H1 (cell line): ENCODE measurements around the gene PTGES3L. TPM values are rescaled to one million over a fixed set of nuclear protein-coding genes. Genes with fewer than 3 reads are reported as not detected.

Source experiments
- CTCF ChIA-PET: fragments of 300-600 bp; sonication (Branson Sonifier 250); formaldehyde crosslinking; loops from one replicate; lab custom pipeline; 2021; ENCODE audit not compliant: partially characterized antibody; lab: Charles Lee
- POLR2A ChIA-PET: fragments of 300-600 bp; sonication (Branson Sonifier 250); formaldehyde crosslinking; loops from one replicate; lab custom pipeline; 2021; ENCODE audit warnings: inconsistent platforms; ENCODE audit not compliant: partially characterized antibody; lab: Charles Lee
- DNase-seq, 2 experiments: peaks; one replicate each; pipeline versions ENCODE4 v3.0.0 to v3.0.0-alpha.2; 2010 to 2022; ENCODE audit warnings: low spot score in 2 of 2, low read depth in 1 of 2, mixed read lengths in 1 of 2
- FAIRE-seq: peaks from 2 replicates; lab custom pipeline; 2011; peaks lifted over from hg19 to GRCh38; lab: Jason Lieb, UNC
- H2AFZ ChIP-seq: 2 replicates; pipeline ENCODE4 v1.8.1; 2012; ENCODE audit warnings: low read length, inconsistent platforms
- H2AK5ac ChIP-seq: 2 replicates; pipeline ENCODE4 v1.6.1; 2013; ENCODE audit warnings: low read depth, low read length
- H2BK120ac ChIP-seq: replicated peaks from 2 replicates; pipeline ENCODE3; 2013; ENCODE audit warnings: low read depth, low read length, inconsistent platforms
- H2BK12ac ChIP-seq: 2 replicates; pipeline ENCODE4 v1.6.1; 2013; ENCODE audit warnings: low read depth, low read length
- H2BK15ac ChIP-seq: 2 replicates; pipeline ENCODE4 v1.6.1; 2013; ENCODE audit warnings: low read length
- H2BK20ac ChIP-seq: 2 replicates; pipeline ENCODE4 v1.6.1; 2013; ENCODE audit warnings: low read length
- H2BK5ac ChIP-seq: 2 replicates; pipeline ENCODE4 v1.6.1; 2013; ENCODE audit warnings: low read depth, low read length
- H3K14ac ChIP-seq: 2 replicates; pipeline ENCODE4 v1.6.1; 2013; ENCODE audit warnings: inconsistent platforms; ENCODE audit not compliant: insufficient read length
- H3K18ac ChIP-seq: 2 replicates; pipeline ENCODE4 v1.6.1; 2013; ENCODE audit warnings: low read length; ENCODE audit errors: extremely low read depth
- H3K23ac ChIP-seq: 2 replicates; pipeline ENCODE4 v1.6.1; 2013; ENCODE audit warnings: inconsistent platforms; ENCODE audit not compliant: insufficient read length
- H3K23me2 ChIP-seq: 2 replicates; pipeline ENCODE4 v1.6.1; 2013; ENCODE audit warnings: low read depth, low read length
- H3K27ac ChIP-seq: 2 replicates; pipeline ENCODE4 v1.6.1; 2011; ENCODE audit warnings: low read depth, low read length, inconsistent platforms
- H3K27me3 ChIP-seq, 4 experiments: replicated peaks in 1 of 4; 1 replicate in 1 of 4; 2 replicates in 3 of 4; pipeline versions ENCODE4 v1.6.1 to v1.8.1; 2011 to 2013; ENCODE audit warnings: low read length in 3 of 4, mild to moderate bottlenecking in 3 of 4, inconsistent platforms in 2 of 4, mixed read lengths in 2 of 4, moderate library complexity in 1 of 4; ENCODE audit not compliant: control insufficient read depth in 3 of 4, insufficient read depth in 3 of 4; ENCODE audit errors: extremely low read depth in 1 of 4
- H3K36me3 ChIP-seq, 4 experiments: 2 replicates each; pipeline versions ENCODE4 v1.6.1 to v1.8.1; 2011 to 2013; ENCODE audit warnings: mild to moderate bottlenecking in 4 of 4, low read length in 3 of 4, moderate library complexity in 2 of 4, control low read depth in 1 of 4, inconsistent platforms in 1 of 4; ENCODE audit not compliant: insufficient read depth in 4 of 4, control insufficient read depth in 2 of 4
- H3K4ac ChIP-seq: replicated peaks from 2 replicates; pipeline ENCODE3; 2013; ENCODE audit warnings: low read length, low read depth, mixed read lengths, inconsistent platforms; ENCODE audit not compliant: insufficient read length
- H3K4me1 ChIP-seq, 4 experiments: replicated peaks in 1 of 4; 1 replicate in 1 of 4; 2 replicates in 3 of 4; pipeline versions ENCODE4 v1.6.1 to v1.8.1; 2011 to 2013; ENCODE audit warnings: low read length in 3 of 4, inconsistent platforms in 2 of 4, mixed read lengths in 1 of 4; ENCODE audit not compliant: insufficient read depth in 4 of 4, control insufficient read depth in 3 of 4
- H3K4me2 ChIP-seq, 2 experiments: 2 replicates each; pipeline versions ENCODE4 v1.6.1 to v1.8.1; 2011 to 2013; ENCODE audit warnings: low read depth in 2 of 2, low read length in 2 of 2, control low read depth in 1 of 2, inconsistent platforms in 1 of 2, mild to moderate bottlenecking in 1 of 2; ENCODE audit not compliant: insufficient read depth in 1 of 2
- H3K4me3 ChIP-seq, 4 experiments: fragments of 200-600, 300-600 bp in 1 of 4; sonication (generic), shearing (Covaris generic), sonication (Bioruptor Twin) in 1 of 4; 2 replicates each; pipeline versions ENCODE4 v1.5.1 to v1.8.1; 2011 to 2016; ENCODE audit warnings: low read length in 4 of 4, low read depth in 3 of 4, control low read depth in 2 of 4, inconsistent platforms in 2 of 4, mild to moderate bottlenecking in 2 of 4, mixed read lengths in 1 of 4, moderate library complexity in 1 of 4; ENCODE audit not compliant: insufficient read depth in 2 of 4; ENCODE audit errors: extremely low read depth in 1 of 4
- H3K56ac ChIP-seq: replicated peaks from 2 replicates; pipeline ENCODE3; 2013; ENCODE audit warnings: low read depth, mild to moderate bottlenecking, mixed read lengths, low read length, inconsistent platforms; ENCODE audit not compliant: insufficient read length
- H3K79me1 ChIP-seq: 2 replicates; pipeline ENCODE4 v1.6.1; 2013; ENCODE audit warnings: low read depth, low read length, control low read depth
- H3K79me2 ChIP-seq, 2 experiments: 2 replicates each; pipeline versions ENCODE4 v1.6.1 to v1.8.1; 2012 to 2013; ENCODE audit warnings: low read length in 2 of 2, mild to moderate bottlenecking in 2 of 2, inconsistent platforms in 1 of 2; ENCODE audit not compliant: insufficient read depth in 2 of 2, control insufficient read depth in 1 of 2
- H3K9ac ChIP-seq, 4 experiments: replicated peaks in 1 of 4; 1 replicate in 1 of 4; 2 replicates in 3 of 4; pipeline versions ENCODE4 v1.6.1 to v1.8.1; 2011 to 2013; ENCODE audit warnings: low read depth in 3 of 4, low read length in 3 of 4, control low read depth in 2 of 4, mild to moderate bottlenecking in 2 of 4, moderate library complexity in 2 of 4, inconsistent platforms in 1 of 4; ENCODE audit errors: extremely low read depth in 1 of 4
- H3K9me3 ChIP-seq, 2 experiments: 2 replicates each; pipeline versions ENCODE4 v1.6.1 to v1.8.1; 2012 to 2013; ENCODE audit warnings: mild to moderate bottlenecking in 2 of 2, moderate library complexity in 2 of 2, control low read depth in 1 of 2, inconsistent platforms in 1 of 2, low read depth in 1 of 2, low read length in 1 of 2, mixed read lengths in 1 of 2; ENCODE audit not compliant: insufficient read depth in 2 of 2
- H4K20me1 ChIP-seq, 2 experiments: replicated peaks in 1 of 2; 2 replicates each; pipeline versions ENCODE3 to v1.8.1; 2011 to 2013; ENCODE audit warnings: inconsistent platforms in 2 of 2, low read length in 2 of 2, mild to moderate bottlenecking in 1 of 2; ENCODE audit not compliant: insufficient read depth in 2 of 2, control insufficient read depth in 1 of 2
- H4K5ac ChIP-seq: 2 replicates; pipeline ENCODE4 v1.6.1; 2013; ENCODE audit warnings: low read length, low read depth, mixed read lengths, inconsistent platforms; ENCODE audit not compliant: insufficient read length
- H4K8ac ChIP-seq: 2 replicates; pipeline ENCODE4 v1.8.0; 2013; ENCODE audit warnings: mild to moderate bottlenecking, moderate library complexity, low read length, inconsistent platforms; ENCODE audit not compliant: insufficient read depth; ENCODE audit errors: extremely low read depth
- H4K91ac ChIP-seq: replicated peaks from 2 replicates; pipeline ENCODE3; 2013; ENCODE audit warnings: low read length, mixed read lengths, inconsistent platforms; ENCODE audit not compliant: insufficient read length
- ASH2L ChIP-seq: fragments of 200-600, 300-600 bp; sonication (generic); IDR thresholded peaks from one replicate; pipeline ENCODE4 v1.7.1; 2017; ENCODE audit warnings: low read length
- BACH1 ChIP-seq: IDR thresholded peaks from 2 replicates; pipeline ENCODE4 v1.6.1; 2012; ENCODE audit warnings: low read length, improper control_type of control experiment
- CBX8 ChIP-seq: fragments of 300-800, 300-1000 bp; sonication (generic); IDR thresholded peaks from 2 replicates; pipeline ENCODE4 v1.7.1; 2016; ENCODE audit warnings: low read depth, low read length, borderline replicate concordance
- EP300 ChIP-seq, 2 experiments: IDR thresholded peaks; 1 replicate in 1 of 2; 2 replicates in 1 of 2; pipeline ENCODE4 v1.6.1; 2011 to 2012; ENCODE audit warnings: low read depth in 2 of 2, low read length in 2 of 2, mild to moderate bottlenecking in 2 of 2, borderline replicate concordance in 1 of 2, inconsistent platforms in 1 of 2, moderate library complexity in 1 of 2
- EZH2 ChIP-seq: fragments of 200-600 bp; sonication (generic); IDR thresholded peaks from 2 replicates; pipeline ENCODE4 v1.7.1; 2012; ENCODE audit warnings: low read depth, mild to moderate bottlenecking, moderate library complexity, low read length, inconsistent platforms; ENCODE audit not compliant: severe bottlenecking
- GTF2F1 ChIP-seq: IDR thresholded peaks from 2 replicates; pipeline ENCODE4 v1.6.1; 2012; ENCODE audit warnings: low read depth, low read length, improper control_type of control experiment, borderline replicate concordance
- HDAC6 ChIP-seq: IDR thresholded peaks from one replicate; pipeline ENCODE4 v1.7.1; 2012; ENCODE audit warnings: low read depth, mild to moderate bottlenecking, inconsistent platforms, low read length, moderate library complexity
- JUND ChIP-seq: IDR thresholded peaks from 2 replicates; pipeline ENCODE4 v1.6.1; 2011; ENCODE audit warnings: mild to moderate bottlenecking, improper control_type of control experiment, low read length
- KDM5A ChIP-seq: fragments of 200-600 bp; IDR thresholded peaks from 2 replicates; pipeline ENCODE4 v1.7.1; 2012; ENCODE audit warnings: mild to moderate bottlenecking, low read length, inconsistent platforms, mixed read lengths
- RAD21 ChIP-seq, 2 experiments: IDR thresholded peaks in 1 of 2; conservative IDR thresholded peaks in 1 of 2; 2 replicates each; pipeline ENCODE4 v1.6.1; 2011; ENCODE audit warnings: low read depth in 2 of 2, low read length in 2 of 2, improper control_type of control experiment in 1 of 2, inconsistent platforms in 1 of 2, mild to moderate bottlenecking in 1 of 2, moderate library complexity in 1 of 2
- SAP30 ChIP-seq: fragments of 300-600 bp; sonication (generic); IDR thresholded peaks from 2 replicates; pipeline ENCODE4 v1.7.1; 2012; ENCODE audit warnings: low read length, moderate library complexity, mild to moderate bottlenecking, inconsistent platforms; ENCODE audit not compliant: insufficient read depth, insufficient replicate concordance
- SP1 ChIP-seq: IDR thresholded peaks from 2 replicates; pipeline ENCODE4 v1.6.1; 2011; ENCODE audit warnings: low read depth, low read length
- SP2 ChIP-seq: IDR thresholded peaks from 2 replicates; pipeline ENCODE4 v1.6.1; 2012; ENCODE audit warnings: mild to moderate bottlenecking, low read length, inconsistent platforms
- TEAD4 ChIP-seq: IDR thresholded peaks from 2 replicates; pipeline ENCODE4 v1.6.1; 2012; ENCODE audit warnings: low read depth, low read length, inconsistent platforms, mixed read lengths
- WGBS, 2 experiments: shearing (Covaris generic) in 1 of 2; methylation state at CpG; one replicate each; pipeline versions ENCODE4 v1.1.6 to v1.1.7; 2013 to 2015; ENCODE audit warnings: low lambda C conversion rate in 2 of 2, mixed read lengths in 2 of 2, inconsistent platforms in 1 of 2, low coverage in 1 of 2, missing lambda C conversion rate in 1 of 2; ENCODE audit not compliant: insufficient replicate concordance in 2 of 2, insufficient coverage in 1 of 2, insufficient read length in 1 of 2; ENCODE audit errors: extremely low coverage in 1 of 2, missing lambda C conversion rate in 1 of 2; 5-methylcytosine and 5-hydroxymethylcytosine counted together
- polyA plus RNA-seq, 7 experiments: library from polyadenylated mRNA; depleted of rRNA in 3 of 7; stranded (reverse) in 5 of 7; unstranded in 2 of 7; fragments of >200 nt in 5 of 7; fragments of 200-250 nt in 2 of 7; gene quantifications; 1 replicate in 5 of 7; 2 replicates in 1 of 7; 4 replicates in 1 of 7; pipeline versions ENCODE4 v1.2.1 to v1.2.3, GENCODE V29; 2011 to 2013; ENCODE audit warnings: missing spikeins in 2 of 7, mixed read lengths in 2 of 7
- total RNA-seq: library from RNA; stranded (reverse); fragmentation: NEBNext Ultra II Directional; extraction: Animal tissue kit (Norgen Biotek cat#: 25700); gene quantifications from 2 replicates; pipeline ENCODE4 v1.2.1, GENCODE V29; 2021

Gene PTGES3L
- total and polyA plus RNA-seq, 2 of the 8 experiments (the other 6 are each of a cell fraction or from before 2014, with no cell fraction given), result 3.0 to 3.6 TPM

GRCh38 chr17:42971589-42971988 is 8.3 kb downstream of the PTGES3L start:
- ChIA-PET CTCF (interaction anchor here (0.5 kb wide), 1 partner anchor 164 kb away, joined by 3 read pairs; no protein-coding TSS in a partner anchor), POLR2A (interaction anchor here (1.0 to 1.8 kb wide), 4 partner anchors 9 to 138 kb away, joined by 3 to 5 read pairs (median 4); partner anchors contain the start of genes PSME3 and RPL27)
- Histone ChIP-seq H3K79me2 (no peaks in the 10 kb centered on the region), H4K91ac (no peak overlapping the region), H3K4me1 (no peaks in the 10 kb centered on the region), H2AFZ (no peak overlapping the region), H3K79me1 (no peaks in the 10 kb centered on the region), H3K23ac (no peak overlapping the region), H2BK120ac (no peak overlapping the region), H4K8ac (no peak overlapping the region), H3K27ac (no peak overlapping the region), H3K9ac (no peak overlapping the region), H2BK20ac (no peak overlapping the region), H2BK15ac (no peak overlapping the region), H3K9me3 (peaks cover 0 to 3% of the 10 kb centered on the region in 2 experiments; a peak in 1 of 4 replicates), H2BK12ac (no peak overlapping the region), H2AK5ac (no peak overlapping the region), H2BK5ac (no peak overlapping the region), H3K4me3 (no peak overlapping the region), H3K23me2 (no peaks in the 10 kb centered on the region; the same call in 1 of the 2 replicates), H4K20me1 (no peaks in the 10 kb centered on the region), H3K18ac (no peak overlapping the region), H3K4me2 (no peak overlapping the region), H3K4ac (no peak overlapping the region), H3K27me3 (no peaks in the 10 kb centered on the region), H4K5ac (no peak overlapping the region), H3K14ac (no peak overlapping the region), H3K56ac (no peak overlapping the region), H3K36me3 (no peaks in the 10 kb centered on the region)
- 90% methylated on average over 5 of the region's 5 CpGs; no CpG with 5 or more reads in 1 of the 2 experiments for WGBS, 2 experiments
- DNase-seq (no peak), FAIRE-seq (no peak)
- TF ChIP-seq EP300 (IDR thresholded peaks at IDR 0.05; ENCODE audit: borderline replicate concordance in 1 of 2, low read depth in 2 of 2, low read length in 2 of 2), result no peak
- no peak for TF ChIP-seq GTF2F1
- TF ChIP-seq RAD21 (IDR thresholded peaks at IDR 0.05 in 1 of 2, conservative IDR thresholded peaks at IDR 0.05 in 1 of 2; ENCODE audit: low read depth in 2 of 2, low read length in 2 of 2), result no peak
- TF ChIP-seq EZH2, result no peak
- no peak for TF ChIP-seq TEAD4
- no peak for TF ChIP-seq KDM5A
- no peak for TF ChIP-seq SP2
- no peak for TF ChIP-seq CBX8
- no peak for TF ChIP-seq SAP30
- TF ChIP-seq ASH2L, result no peak
- no peak for TF ChIP-seq BACH1
- no peak for TF ChIP-seq HDAC6
- TF ChIP-seq JUND, result no peak
- TF ChIP-seq SP1, result no peak
